Measurements from ENCODE around the gene UFC1. TPM values are rescaled to one million over a fixed set of nuclear protein-coding genes. Genes with fewer than 3 reads are reported as not detected.

The UFC1 gene
- total RNA-seq, 1 donor from 2014 or later, result 98.2 TPM

DNA sequence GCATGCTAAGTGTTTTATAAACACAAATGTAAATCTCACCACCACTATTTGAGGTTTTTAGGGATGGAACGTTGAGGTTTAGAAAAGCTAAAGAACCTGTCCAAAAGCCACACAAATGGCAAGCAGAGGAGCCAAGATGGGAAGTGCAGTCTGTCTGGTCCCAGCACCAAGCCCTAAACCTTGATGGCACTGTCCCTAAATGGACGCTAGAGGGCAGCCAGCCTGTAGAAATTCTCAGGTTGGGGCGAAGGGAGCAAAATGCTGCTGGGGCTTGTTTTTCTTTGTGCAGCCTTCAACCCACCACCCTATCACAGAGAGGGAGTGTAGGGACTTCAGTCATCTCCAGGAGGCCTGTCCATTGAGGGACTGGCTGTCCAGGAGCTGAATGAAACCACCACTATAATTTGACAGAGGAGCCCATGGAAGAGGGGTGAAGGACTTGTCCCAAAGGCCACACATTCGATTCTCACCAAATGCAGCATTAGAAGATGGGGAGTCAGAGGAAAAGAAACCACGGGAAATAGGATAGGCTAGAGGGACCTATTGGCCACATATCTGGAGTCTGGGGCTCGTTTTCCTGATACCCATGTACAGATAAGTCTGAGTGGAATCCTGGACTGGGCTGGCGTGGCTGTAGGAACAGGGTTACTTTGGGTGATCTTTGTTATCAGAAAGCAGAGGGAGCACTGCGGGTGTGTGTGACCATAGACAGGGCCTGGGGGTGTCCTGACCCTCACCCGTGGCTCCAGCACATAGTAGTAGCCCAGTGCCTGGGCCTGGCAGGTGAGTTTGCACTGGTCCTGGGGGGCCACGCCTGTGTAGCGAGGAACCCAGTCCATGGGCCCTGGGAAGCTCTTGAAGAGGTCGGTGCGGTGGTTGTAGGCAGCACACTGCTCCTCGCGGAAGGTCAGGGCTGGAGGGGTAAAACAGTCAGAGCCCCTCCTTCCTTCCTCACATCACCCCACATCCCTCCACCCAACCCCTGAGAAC lies 39.0 kb downstream of the UFC1 start:
- Mint-ChIP-seq H3K27ac (ENCODE audit: unreplicated experiment) (no peak overlapping the region), H3K9me3 (ENCODE audit: unreplicated experiment) (no peaks in the 10 kb centered on the region), H3K27me3 (ENCODE audit: unreplicated experiment) (no peaks in the 10 kb centered on the region), H3K4me3 (ENCODE audit: unreplicated experiment) (no peak overlapping the region), H3K36me3 (ENCODE audit: unreplicated experiment) (peaks cover 2% of the 10 kb centered on the region), H3K4me1 (ENCODE audit: unreplicated experiment) (peaks cover 21% of the 10 kb centered on the region)
- no peak for DNase-seq (ENCODE audit: extremely low spot score, unreplicated experiment)
- TF ChIP-seq, protein P1, sequence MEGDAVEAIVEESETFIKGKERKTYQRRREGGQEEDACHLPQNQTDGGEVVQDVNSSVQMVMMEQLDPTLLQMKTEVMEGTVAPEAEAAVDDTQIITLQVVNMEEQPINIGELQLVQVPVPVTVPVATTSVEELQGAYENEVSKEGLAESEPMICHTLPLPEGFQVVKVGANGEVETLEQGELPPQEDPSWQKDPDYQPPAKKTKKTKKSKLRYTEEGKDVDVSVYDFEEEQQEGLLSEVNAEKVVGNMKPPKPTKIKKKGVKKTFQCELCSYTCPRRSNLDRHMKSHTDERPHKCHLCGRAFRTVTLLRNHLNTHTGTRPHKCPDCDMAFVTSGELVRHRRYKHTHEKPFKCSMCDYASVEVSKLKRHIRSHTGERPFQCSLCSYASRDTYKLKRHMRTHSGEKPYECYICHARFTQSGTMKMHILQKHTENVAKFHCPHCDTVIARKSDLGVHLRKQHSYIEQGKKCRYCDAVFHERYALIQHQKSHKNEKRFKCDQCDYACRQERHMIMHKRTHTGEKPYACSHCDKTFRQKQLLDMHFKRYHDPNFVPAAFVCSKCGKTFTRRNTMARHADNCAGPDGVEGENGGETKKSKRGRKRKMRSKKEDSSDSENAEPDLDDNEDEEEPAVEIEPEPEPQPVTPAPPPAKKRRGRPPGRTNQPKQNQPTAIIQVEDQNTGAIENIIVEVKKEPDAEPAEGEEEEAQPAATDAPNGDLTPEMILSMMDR (IDR thresholded peaks at IDR 0.05), result peak; percentile 88

GRCh38 chr1:161193561-161194235 lies 39.9 kb downstream of the UFC1 start:
- TF ChIP-seq, protein P1 (IDR thresholded peaks at IDR 0.05), result no peak
- Mint-ChIP-seq H3K4me3 (ENCODE audit: unreplicated experiment) (no peak overlapping the region), H3K9me3 (ENCODE audit: unreplicated experiment) (no peaks in the 10 kb centered on the region), H3K4me1 (ENCODE audit: unreplicated experiment) (peaks cover 30% of the 10 kb centered on the region), H3K27ac (ENCODE audit: unreplicated experiment) (no peak overlapping the region), H3K27me3 (ENCODE audit: unreplicated experiment) (no peaks in the 10 kb centered on the region), H3K36me3 (ENCODE audit: unreplicated experiment) (peaks cover 2% of the 10 kb centered on the region)
- DNase-seq (ENCODE audit: extremely low spot score, unreplicated experiment), result no peak

DNA sequence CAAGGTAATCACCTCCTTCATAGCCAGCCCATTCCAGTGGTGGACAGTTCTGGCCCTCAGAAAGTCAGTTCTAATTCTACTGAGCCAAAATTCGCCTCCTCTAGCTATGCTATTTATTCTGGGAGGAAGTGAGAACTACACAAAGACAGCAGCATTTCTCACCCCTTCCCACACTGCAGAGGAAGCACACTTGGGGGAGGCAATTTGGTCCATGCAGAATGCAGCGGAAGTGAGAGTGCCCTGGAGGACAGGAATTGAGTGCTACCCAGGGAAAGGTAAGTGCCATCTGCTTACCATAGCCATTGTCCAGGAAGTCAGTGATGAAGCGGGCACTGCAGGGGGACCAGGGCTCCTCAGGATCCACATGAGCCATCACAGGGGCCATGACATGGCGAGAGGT lies 41.4 kb downstream of the UFC1 start:
- Mint-ChIP-seq H3K36me3 (ENCODE audit: unreplicated experiment) (peaks cover 2% of the 10 kb centered on the region), H3K9me3 (ENCODE audit: unreplicated experiment) (no peaks in the 10 kb centered on the region), H3K4me3 (ENCODE audit: unreplicated experiment) (no peak overlapping the region), H3K27ac (ENCODE audit: unreplicated experiment) (no peak overlapping the region), H3K4me1 (ENCODE audit: unreplicated experiment) (peaks cover 44% of the 10 kb centered on the region), H3K27me3 (ENCODE audit: unreplicated experiment) (no peaks in the 10 kb centered on the region)
- DNase-seq (ENCODE audit: extremely low spot score, unreplicated experiment), result no peak
- TF ChIP-seq, protein P1 (IDR thresholded peaks at IDR 0.05), result no peak

GRCh38 chr1:161196111-161196510 lies 42.3 kb downstream of the UFC1 start:
- TF ChIP-seq, protein P1 (IDR thresholded peaks at IDR 0.05), result no peak
- H3K4me1 Mint-ChIP-seq (ENCODE audit: unreplicated experiment), result peaks cover 47% of the 10 kb centered on the region
- DNase-seq (ENCODE audit: extremely low spot score, unreplicated experiment), result no peak
- peaks cover 2% of the 10 kb centered on the region for H3K36me3 Mint-ChIP-seq (ENCODE audit: unreplicated experiment)
- no peaks in the 10 kb centered on the region for H3K9me3 Mint-ChIP-seq (ENCODE audit: unreplicated experiment)
- peak overlapping the region; percentile 7 for H3K27ac Mint-ChIP-seq (ENCODE audit: unreplicated experiment)
- H3K27me3 Mint-ChIP-seq (ENCODE audit: unreplicated experiment), result no peaks in the 10 kb centered on the region
- no peak overlapping the region for H3K4me3 Mint-ChIP-seq (ENCODE audit: unreplicated experiment)

Measured in osteocyte (in vitro differentiated cells).